Mucosa of descending colon (tissue), 3 donors: ENCODE data around the gene MYO1E. TPM values are rescaled to one million over a fixed set of nuclear protein-coding genes. Genes with fewer than 3 reads are reported as not detected.

Experiments used
- ATAC-seq: fragments of 200-7000 bp; cut with Tn5 transposase; one replicate; pipeline ENCODE4 v1.9.1; 2020; ENCODE audit warnings: mild to moderate bottlenecking, moderate library complexity
- DNase-seq, 3 donors: peaks; one replicate each; pipeline ENCODE4 v3.0.0-alpha.2; 2020
- H3K36me3 ChIP-seq: fragments of 200-600 bp; one replicate; pipeline ENCODE4 v1.8.0; 2021; ENCODE audit warnings: low read depth, mild to moderate bottlenecking
- H3K4me1 ChIP-seq: fragments of 200-600 bp; one replicate; pipeline ENCODE4 v1.8.0; 2021; ENCODE audit warnings: low read depth, mild to moderate bottlenecking
- H3K4me3 ChIP-seq: fragments of 200-600 bp; one replicate; pipeline ENCODE4 v1.8.0; 2021; ENCODE audit warnings: mild to moderate bottlenecking
- H3K9me3 ChIP-seq: fragments of 200-600 bp; one replicate; pipeline ENCODE4 v1.8.0; 2021; ENCODE audit warnings: mild to moderate bottlenecking
- CTCF ChIP-seq: fragments of 200-600 bp; IDR thresholded peaks from one replicate; pipeline ENCODE4 v1.8.0; 2022; ENCODE audit warnings: antibody characterized with exemption, mild to moderate bottlenecking
- intact Hi-C, 2 donors: fragments of 100-400 bp; cut with DNase I in 1 of 2; cut with micrococcal nuclease in 1 of 2; formaldehyde crosslinking; loops; one replicate each; pipeline versions ENCODE4 v1.11.0 to v1.11.1; 2022; cut with DNase I, micrococcal nuclease
- total RNA-seq, 3 donors: library from RNA; stranded (reverse); fragmentation: NEBNext Ultra II Directional in 2 of 3; extraction: Animal tissue kit (Norgen Biotek cat#: 25700) in 2 of 3; gene quantifications; one replicate each; pipeline versions ENCODE4 v1.2.1 to v1.2.4, GENCODE V29; 2021 to 2023
- donor health status: DM: no; HTN: no; CAD: no; lungs with moderate emphysema.
- donor health status: DM: no; HTN: no; CAD: no.
- donor health status: DM: no; HTN: yes; CAD: no.

MYO1E gene
- total RNA-seq, 3 donors from 2014 or later = 189 to 325 (median 283) TPM

GRCh38 chr15:59307165-59307537 is 65.5 kb downstream of the MYO1E start:
- no peak for TF ChIP-seq CTCF

GRCh38 chr15:59306520-59307164 is 66.0 kb downstream of the MYO1E start:
- TF ChIP-seq CTCF = no peak
- no peaks in the 10 kb centered on the region for H3K9me3 ChIP-seq
- no peaks in the 10 kb centered on the region for H3K36me3 ChIP-seq
- H3K4me1 ChIP-seq = peaks cover 26% of the 10 kb centered on the region
- no peak for ATAC-seq
- intact Hi-C loops = no loop called here
- DNase-seq = no peak
- no peak overlapping the region for H3K4me3 ChIP-seq

More at GRCh38 chr15:59307165-59307537, 65.5 kb downstream of the MYO1E start:
- intact Hi-C loops = no loop called here
- DNase-seq (no peak), ATAC-seq (no peak)
- Histone ChIP-seq H3K9me3 (no peaks in the 10 kb centered on the region), H3K36me3 (no peaks in the 10 kb centered on the region), H3K4me3 (no peak overlapping the region), H3K4me1 (peaks cover 22% of the 10 kb centered on the region)

DNA sequence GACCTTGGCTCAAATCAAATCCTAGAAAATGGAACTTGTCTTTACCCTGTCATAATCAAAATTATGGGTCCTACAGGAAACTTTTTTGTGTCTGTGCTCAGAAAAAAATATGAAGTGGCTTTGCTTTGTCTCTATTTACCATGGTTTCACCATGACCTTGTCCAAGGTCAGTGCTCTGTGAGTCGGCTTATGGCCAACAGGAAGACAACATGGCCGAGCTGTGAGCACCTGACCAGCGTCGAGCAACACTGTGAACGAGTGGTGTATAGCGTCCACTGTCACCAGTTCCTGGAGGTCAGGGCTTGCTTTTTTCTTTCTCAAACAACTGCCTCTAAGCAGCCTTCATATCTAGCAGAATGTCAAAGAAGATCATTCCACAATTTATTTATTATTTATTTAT is 67.9 kb downstream of the MYO1E start:
- no peaks in the 10 kb centered on the region for H3K9me3 ChIP-seq
- no peaks in the 10 kb centered on the region for H3K36me3 ChIP-seq
- no peak for TF ChIP-seq CTCF
- DNase-seq (no peak), ATAC-seq (no peak)
- intact Hi-C loops = no loop called here
- H3K4me1 ChIP-seq = peaks cover 39% of the 10 kb centered on the region
- H3K4me3 ChIP-seq = no peak overlapping the region

DNA sequence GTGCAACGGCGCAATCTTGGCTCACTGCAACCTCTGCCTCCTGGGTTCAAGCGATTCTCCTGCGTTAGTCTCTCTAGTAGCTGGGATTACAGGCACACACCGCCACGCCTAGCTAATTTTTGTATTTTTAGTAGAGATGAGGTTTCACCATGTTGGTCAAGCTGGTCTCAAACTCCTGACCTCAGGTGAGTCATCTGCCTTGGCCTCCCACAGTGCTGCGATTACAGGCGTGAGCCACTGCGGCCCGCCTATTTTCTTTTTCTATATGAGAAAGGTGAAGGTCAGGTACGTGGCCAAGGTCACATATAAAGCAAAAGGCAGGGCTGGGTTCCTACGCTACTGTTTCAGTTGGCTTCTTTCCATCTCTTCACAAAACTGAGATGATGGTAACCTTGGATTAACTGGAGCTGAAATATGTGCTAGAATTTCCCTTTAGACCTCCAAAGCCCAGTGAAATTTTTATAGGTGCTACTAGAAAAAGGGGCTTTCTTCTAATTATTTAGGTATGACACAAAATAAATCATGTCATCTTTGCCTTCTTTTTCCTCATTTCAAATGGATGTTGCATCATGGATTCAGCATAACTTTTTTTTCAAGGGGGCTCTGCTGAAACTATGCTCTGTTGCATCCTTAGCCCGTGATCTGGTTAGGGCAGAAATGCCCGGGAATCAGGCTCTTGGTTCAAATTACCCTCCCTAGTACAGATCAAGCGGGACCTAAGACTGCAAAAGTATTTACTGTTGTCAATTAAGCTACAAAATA is 68.5 kb downstream of the MYO1E start:
- peak; percentile 34 for ATAC-seq
- Histone ChIP-seq H3K9me3 (no peaks in the 10 kb centered on the region), H3K36me3 (no peaks in the 10 kb centered on the region), H3K4me3 (no peak overlapping the region), H3K4me1 (peaks cover 44% of the 10 kb centered on the region)
- intact Hi-C loops = no loop called here
- no peak for TF ChIP-seq CTCF
- DNase-seq = no peak

DNA sequence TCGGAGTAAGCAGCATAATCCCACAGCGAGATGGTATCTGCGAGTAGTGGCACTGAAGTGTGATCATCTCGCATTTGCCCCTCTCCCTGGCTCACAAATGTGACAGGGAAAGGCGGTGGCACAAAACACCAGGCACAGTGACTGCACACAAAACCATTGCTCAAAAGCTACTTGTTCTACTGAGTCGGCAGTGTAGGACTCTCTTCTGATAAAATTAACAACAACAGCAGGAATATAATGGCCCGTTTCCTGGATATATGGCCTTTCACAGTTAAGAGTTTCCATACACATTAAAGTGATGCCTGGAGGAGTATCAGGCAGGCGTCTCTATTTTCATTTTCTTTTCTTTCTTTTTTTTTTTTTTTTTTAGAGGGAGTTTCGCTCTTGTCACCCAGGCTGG is 69.0 kb downstream of the MYO1E start:
- TF ChIP-seq CTCF = no peak
- DNase-seq (no peak), ATAC-seq (no peak)
- Histone ChIP-seq H3K9me3 (no peaks in the 10 kb centered on the region), H3K4me3 (no peak overlapping the region), H3K36me3 (no peaks in the 10 kb centered on the region), H3K4me1 (peaks cover 44% of the 10 kb centered on the region)
- intact Hi-C loops = no loop called here
